Measurements from ENCODE around the gene C8A. TPM values are rescaled to one million over a fixed set of nuclear protein-coding genes. Genes with fewer than 3 reads are reported as not detected.

The C8A gene
- total RNA-seq, 1 experiment from 2014 or later = not detected

- H2AFZ ChIP-seq (ENCODE audit: low read length) = no peak overlapping the region
- no peaks in the 10 kb centered on the region for H4K20me1 ChIP-seq (ENCODE audit: insufficient read depth, low read depth, low read length)
- no peak for DNase-seq
- no peak overlapping the region for H3K4me3 ChIP-seq (ENCODE audit: low read length)
- H3K9me3 ChIP-seq (ENCODE audit: low read length) = no peaks in the 10 kb centered on the region
- H3K79me2 ChIP-seq (ENCODE audit: low read length) = no peaks in the 10 kb centered on the region
- H3K27me3 ChIP-seq (ENCODE audit: low read length) = no peaks in the 10 kb centered on the region
- no peaks in the 10 kb centered on the region for H3K9me2 ChIP-seq (replicated peaks; ENCODE audit: insufficient read depth, low read length)
- no peak overlapping the region for H3K27ac ChIP-seq (ENCODE audit: low read length)
- no peaks in the 10 kb centered on the region for H3K36me3 ChIP-seq (ENCODE audit: insufficient read depth, low read length)
- no peaks in the 10 kb centered on the region for H3K4me1 ChIP-seq (ENCODE audit: low read length)
- H3K9ac ChIP-seq (ENCODE audit: low read length) = no peak overlapping the region
- H3K4me2 ChIP-seq (ENCODE audit: low read depth, low read length, poor library complexity, severe bottlenecking) = no peak overlapping the region
These were observed 47.1 kb downstream of the C8A start for GRCh38 chr1:56901716-56902115.

- Histone ChIP-seq H3K4me3 (ENCODE audit: low read length) (no peak overlapping the region), H3K27ac (ENCODE audit: low read length) (no peak overlapping the region), H3K4me2 (ENCODE audit: low read depth, low read length, poor library complexity, severe bottlenecking) (no peak overlapping the region), H3K9me3 (ENCODE audit: low read length) (no peaks in the 10 kb centered on the region), H2AFZ (ENCODE audit: low read length) (no peak overlapping the region), H4K20me1 (ENCODE audit: insufficient read depth, low read depth, low read length) (no peaks in the 10 kb centered on the region), H3K27me3 (ENCODE audit: low read length) (no peaks in the 10 kb centered on the region), H3K9ac (ENCODE audit: low read length) (no peak overlapping the region), H3K79me2 (ENCODE audit: low read length) (no peaks in the 10 kb centered on the region), H3K9me2 (replicated peaks; ENCODE audit: insufficient read depth, low read length) (no peaks in the 10 kb centered on the region), H3K4me1 (ENCODE audit: low read length) (no peaks in the 10 kb centered on the region), H3K36me3 (ENCODE audit: insufficient read depth, low read length) (no peaks in the 10 kb centered on the region)
- no peak for DNase-seq
These were observed 49.2 kb downstream of the C8A start for GRCh38 chr1:56903778-56904177.

- Histone ChIP-seq H3K27me3 (ENCODE audit: low read length) (no peaks in the 10 kb centered on the region), H4K20me1 (ENCODE audit: insufficient read depth, low read depth, low read length) (no peaks in the 10 kb centered on the region), H2AFZ (ENCODE audit: low read length) (no peak overlapping the region), H3K9ac (ENCODE audit: low read length) (no peak overlapping the region), H3K79me2 (ENCODE audit: low read length) (no peaks in the 10 kb centered on the region), H3K27ac (ENCODE audit: low read length) (no peak overlapping the region), H3K4me3 (ENCODE audit: low read length) (no peak overlapping the region), H3K9me2 (replicated peaks; ENCODE audit: insufficient read depth, low read length) (no peaks in the 10 kb centered on the region), H3K36me3 (ENCODE audit: insufficient read depth, low read length) (no peaks in the 10 kb centered on the region), H3K4me2 (ENCODE audit: low read depth, low read length, poor library complexity, severe bottlenecking) (no peak overlapping the region), H3K4me1 (ENCODE audit: low read length) (no peaks in the 10 kb centered on the region), H3K9me3 (ENCODE audit: low read length) (no peaks in the 10 kb centered on the region)
- no peak for DNase-seq
These were observed 50.2 kb downstream of the C8A start for GRCh38 chr1:56904663-56905397.

GRCh38 chr1:56905667-56906066 lies 51.1 kb downstream of the C8A start:
- H3K4me2 ChIP-seq (ENCODE audit: low read depth, low read length, poor library complexity, severe bottlenecking) = no peak overlapping the region
- no peaks in the 10 kb centered on the region for H3K36me3 ChIP-seq (ENCODE audit: insufficient read depth, low read length)
- H3K4me3 ChIP-seq (ENCODE audit: low read length) = no peak overlapping the region
- H3K9me3 ChIP-seq (ENCODE audit: low read length) = no peaks in the 10 kb centered on the region
- no peak for DNase-seq
- H2AFZ ChIP-seq (ENCODE audit: low read length) = no peak overlapping the region
- no peak overlapping the region for H3K27ac ChIP-seq (ENCODE audit: low read length)
- no peak overlapping the region for H3K9ac ChIP-seq (ENCODE audit: low read length)
- H4K20me1 ChIP-seq (ENCODE audit: insufficient read depth, low read depth, low read length) = no peaks in the 10 kb centered on the region
- no peaks in the 10 kb centered on the region for H3K79me2 ChIP-seq (ENCODE audit: low read length)
- no peaks in the 10 kb centered on the region for H3K9me2 ChIP-seq (replicated peaks; ENCODE audit: insufficient read depth, low read length)
- no peaks in the 10 kb centered on the region for H3K27me3 ChIP-seq (ENCODE audit: low read length)
- H3K4me1 ChIP-seq (ENCODE audit: low read length) = no peaks in the 10 kb centered on the region

GRCh38 chr1:56908619-56909221 lies 54.1 kb downstream of the C8A start:
- no peaks in the 10 kb centered on the region for H3K27me3 ChIP-seq (ENCODE audit: low read length)
- no peaks in the 10 kb centered on the region for H3K9me3 ChIP-seq (ENCODE audit: low read length)
- DNase-seq = no peak

GRCh38 chr1:56910441-56910985 lies 55.9 kb downstream of the C8A start:
- Histone ChIP-seq H3K9me2 (replicated peaks; ENCODE audit: insufficient read depth, low read length) (no peaks in the 10 kb centered on the region), H3K27me3 (ENCODE audit: low read length) (no peaks in the 10 kb centered on the region), H3K4me2 (ENCODE audit: low read depth, low read length, poor library complexity, severe bottlenecking) (no peak overlapping the region), H3K79me2 (ENCODE audit: low read length) (no peaks in the 10 kb centered on the region), H2AFZ (ENCODE audit: low read length) (no peak overlapping the region), H3K4me3 (ENCODE audit: low read length) (no peak overlapping the region), H3K9ac (ENCODE audit: low read length) (no peak overlapping the region), H3K4me1 (ENCODE audit: low read length) (no peaks in the 10 kb centered on the region), H3K27ac (ENCODE audit: low read length) (no peak overlapping the region), H4K20me1 (ENCODE audit: insufficient read depth, low read depth, low read length) (no peaks in the 10 kb centered on the region), H3K9me3 (ENCODE audit: low read length) (no peaks in the 10 kb centered on the region), H3K36me3 (ENCODE audit: insufficient read depth, low read length) (no peaks in the 10 kb centered on the region)
- no peak for DNase-seq

More at GRCh38 chr1:56908619-56909221, 54.1 kb downstream of the C8A start:
- Histone ChIP-seq H4K20me1 (ENCODE audit: insufficient read depth, low read depth, low read length) (no peaks in the 10 kb centered on the region), H3K9ac (ENCODE audit: low read length) (no peak overlapping the region), H3K4me2 (ENCODE audit: low read depth, low read length, poor library complexity, severe bottlenecking) (no peak overlapping the region), H3K79me2 (ENCODE audit: low read length) (no peaks in the 10 kb centered on the region), H2AFZ (ENCODE audit: low read length) (no peak overlapping the region), H3K4me1 (ENCODE audit: low read length) (no peaks in the 10 kb centered on the region), H3K36me3 (ENCODE audit: insufficient read depth, low read length) (no peaks in the 10 kb centered on the region), H3K27ac (ENCODE audit: low read length) (no peak overlapping the region), H3K9me2 (replicated peaks; ENCODE audit: insufficient read depth, low read length) (no peaks in the 10 kb centered on the region), H3K4me3 (ENCODE audit: low read length) (no peak overlapping the region)

GRCh38 chr1:56911098-56911938 lies 56.7 kb downstream of the C8A start:
- H3K4me2 ChIP-seq (ENCODE audit: low read depth, low read length, poor library complexity, severe bottlenecking) = no peak overlapping the region
- no peak for DNase-seq

GRCh38 chr1:56912325-56912724 lies 57.7 kb downstream of the C8A start:
- Histone ChIP-seq H3K27me3 (ENCODE audit: low read length) (no peaks in the 10 kb centered on the region), H2AFZ (ENCODE audit: low read length) (no peak overlapping the region), H4K20me1 (ENCODE audit: insufficient read depth, low read depth, low read length) (no peaks in the 10 kb centered on the region), H3K9ac (ENCODE audit: low read length) (no peak overlapping the region), H3K27ac (ENCODE audit: low read length) (no peak overlapping the region), H3K9me3 (ENCODE audit: low read length) (no peaks in the 10 kb centered on the region), H3K4me3 (ENCODE audit: low read length) (no peak overlapping the region), H3K79me2 (ENCODE audit: low read length) (no peaks in the 10 kb centered on the region), H3K4me1 (ENCODE audit: low read length) (no peaks in the 10 kb centered on the region), H3K4me2 (ENCODE audit: low read depth, low read length, poor library complexity, severe bottlenecking) (no peak overlapping the region), H3K36me3 (ENCODE audit: insufficient read depth, low read length) (no peaks in the 10 kb centered on the region), H3K9me2 (replicated peaks; ENCODE audit: insufficient read depth, low read length) (no peaks in the 10 kb centered on the region)
- DNase-seq = no peak

More at GRCh38 chr1:56911098-56911938, 56.7 kb downstream of the C8A start:
- no peaks in the 10 kb centered on the region for H3K4me1 ChIP-seq (ENCODE audit: low read length)
- no peak overlapping the region for H3K27ac ChIP-seq (ENCODE audit: low read length)
- no peak overlapping the region for H3K4me3 ChIP-seq (ENCODE audit: low read length)
- no peaks in the 10 kb centered on the region for H4K20me1 ChIP-seq (ENCODE audit: insufficient read depth, low read depth, low read length)
- H3K27me3 ChIP-seq (ENCODE audit: low read length) = no peaks in the 10 kb centered on the region
- no peak overlapping the region for H3K9ac ChIP-seq (ENCODE audit: low read length)
- H2AFZ ChIP-seq (ENCODE audit: low read length) = no peak overlapping the region
- no peaks in the 10 kb centered on the region for H3K79me2 ChIP-seq (ENCODE audit: low read length)
- H3K9me3 ChIP-seq (ENCODE audit: low read length) = no peaks in the 10 kb centered on the region
- H3K36me3 ChIP-seq (ENCODE audit: insufficient read depth, low read length) = no peaks in the 10 kb centered on the region
- H3K9me2 ChIP-seq (replicated peaks; ENCODE audit: insufficient read depth, low read length) = no peaks in the 10 kb centered on the region
